NCI-H510A treated with DMSO at 0.1 percent for 48 hours (cell line): ENCODE measurements around the gene EGF.
"Not testable (repeated sequence)": the region's sequence is repeated elsewhere in the genome, so short reads cannot be mapped to it uniquely, and the experiment has no call there.

ENCODE experiments used
- DNase-seq: peaks from one replicate; lab custom pipeline; 2025; lab: John Stamatoyannopoulos, UW

Gene EGF

DNA sequence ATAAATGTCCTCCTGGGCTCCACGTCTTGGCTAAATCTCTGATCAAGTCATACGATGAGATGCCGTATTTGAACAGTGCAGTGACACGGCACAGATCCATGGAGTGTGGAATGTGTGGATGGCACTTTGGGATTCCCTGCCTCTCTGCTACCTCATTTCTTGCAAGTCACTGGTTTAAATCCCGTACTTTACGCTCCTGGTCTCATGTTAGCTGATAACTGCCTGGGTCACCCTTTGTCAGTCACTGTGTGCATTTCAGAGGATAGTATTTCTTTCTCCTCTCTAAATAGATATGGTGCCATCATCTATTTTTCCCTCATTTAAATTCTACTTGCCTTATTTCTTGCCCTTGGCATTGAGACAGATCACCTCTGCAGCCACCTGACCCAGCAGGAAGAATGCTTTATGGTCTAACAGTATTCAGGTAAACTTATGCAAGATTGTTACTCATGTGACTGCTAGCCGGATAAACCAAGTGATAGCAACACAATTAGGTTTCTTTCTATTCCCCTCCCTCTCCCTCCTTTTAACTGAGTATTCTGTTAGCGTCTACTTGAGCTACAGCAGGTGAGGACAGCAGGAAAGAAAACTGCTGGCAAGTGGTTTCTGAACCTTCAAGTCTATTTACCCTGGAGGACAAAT is 2.8 kb downstream of the EGF start:
- no peak for DNase-seq

GRCh38 chr4:109916027-109916409 is 3.3 kb downstream of the EGF start:
- DNase-seq: no peak

- DNase-seq: no peak
Measured at GRCh38 chr4:109921384-109921808, 8.7 kb downstream of the EGF start.

- no peak for DNase-seq
Measured at GRCh38 chr4:109925396-109925795, 12.7 kb downstream of the EGF start.

DNA sequence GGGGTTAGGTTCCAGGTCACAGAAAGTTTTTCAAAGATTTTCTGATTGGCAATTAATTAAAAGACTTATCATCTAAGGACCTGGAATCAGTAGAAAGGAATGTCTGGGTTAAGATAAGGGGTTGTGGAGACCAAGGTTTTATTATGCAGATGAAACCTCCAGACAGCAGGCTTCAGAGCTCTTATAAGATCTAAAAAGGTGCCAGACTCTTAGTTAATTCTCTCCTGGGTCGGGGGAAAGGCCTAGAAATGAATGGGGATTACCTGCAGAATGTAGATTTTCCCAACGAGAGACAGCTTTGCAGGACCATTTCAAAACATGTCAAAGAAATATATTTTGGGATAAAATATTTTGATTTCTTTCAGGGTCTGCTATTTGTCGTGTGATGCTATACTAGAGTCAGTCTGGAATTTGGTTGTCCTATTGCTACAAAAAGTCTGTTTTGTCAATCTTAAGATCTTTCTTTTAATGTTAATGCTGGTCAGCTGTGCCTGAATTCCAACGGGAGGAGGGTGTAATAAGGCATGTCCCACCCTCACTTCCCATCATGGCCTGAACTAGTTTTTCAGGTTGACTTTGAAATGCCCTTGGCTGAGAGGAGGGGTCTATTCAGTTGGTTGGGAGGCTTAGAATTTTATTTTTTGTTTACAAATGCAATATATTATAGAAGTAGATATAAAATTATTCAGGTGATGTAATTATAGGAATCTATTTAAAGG is 15.8 kb downstream of the EGF start:
- no peak for DNase-seq

DNA sequence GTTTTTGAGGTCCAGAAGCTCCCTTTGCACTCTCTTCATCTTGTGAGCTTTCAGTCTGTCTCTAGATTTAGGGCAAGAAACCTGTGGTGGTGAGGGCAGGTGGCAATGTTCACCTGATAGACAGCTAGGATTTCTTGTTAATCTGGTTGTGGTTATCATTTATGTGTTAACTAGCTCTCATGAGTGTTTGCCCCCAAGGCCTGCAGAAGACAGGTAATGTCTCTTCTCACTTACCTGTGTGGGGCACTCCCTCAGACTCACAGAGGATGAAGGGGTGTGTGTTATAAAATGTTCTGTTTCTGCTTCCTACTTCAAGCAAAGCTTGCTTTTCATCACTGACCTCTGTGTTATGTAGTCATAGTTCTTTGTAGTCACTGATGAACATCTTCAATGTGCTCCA is 17.8 kb downstream of the EGF start:
- DNase-seq: no peak

DNA sequence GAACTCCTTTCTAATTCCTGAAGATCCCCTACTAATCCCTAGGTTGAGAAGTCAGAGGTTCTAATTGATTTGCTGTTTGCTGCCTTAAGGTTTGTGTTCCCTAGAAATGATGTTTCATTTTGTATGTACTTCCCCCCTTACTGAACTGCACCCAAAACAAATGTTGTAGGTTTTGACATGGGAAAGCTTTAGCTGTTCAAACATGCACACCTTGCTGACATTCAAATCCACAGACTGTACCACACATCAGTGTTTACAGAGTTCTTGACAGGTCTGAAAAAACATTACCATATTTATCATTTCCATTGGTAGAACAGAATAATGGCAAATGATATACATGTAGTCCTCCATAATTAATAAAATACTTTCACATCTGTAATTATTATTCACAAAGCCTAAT is 18.2 kb downstream of the EGF start:
- DNase-seq: no peak

DNA sequence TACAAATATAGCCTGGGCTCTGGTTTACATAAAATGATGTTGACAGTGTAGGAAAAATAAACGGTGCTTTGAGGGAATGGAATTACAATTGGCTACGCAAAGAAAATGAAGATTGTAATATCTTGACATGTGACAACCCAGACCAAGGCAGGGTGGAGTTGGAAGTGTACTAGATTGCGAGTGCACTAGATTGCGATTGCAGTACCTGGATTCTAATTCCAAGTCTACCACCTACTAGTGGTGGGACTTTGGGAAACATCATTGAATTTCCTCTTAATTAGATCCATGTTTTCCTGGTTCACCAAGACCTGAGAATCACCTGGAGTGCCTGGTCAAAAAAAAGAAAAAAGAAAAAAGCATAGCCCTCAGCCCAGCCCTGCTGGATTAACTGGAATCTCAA is 18.6 kb downstream of the EGF start:
- no peak for DNase-seq

DNA sequence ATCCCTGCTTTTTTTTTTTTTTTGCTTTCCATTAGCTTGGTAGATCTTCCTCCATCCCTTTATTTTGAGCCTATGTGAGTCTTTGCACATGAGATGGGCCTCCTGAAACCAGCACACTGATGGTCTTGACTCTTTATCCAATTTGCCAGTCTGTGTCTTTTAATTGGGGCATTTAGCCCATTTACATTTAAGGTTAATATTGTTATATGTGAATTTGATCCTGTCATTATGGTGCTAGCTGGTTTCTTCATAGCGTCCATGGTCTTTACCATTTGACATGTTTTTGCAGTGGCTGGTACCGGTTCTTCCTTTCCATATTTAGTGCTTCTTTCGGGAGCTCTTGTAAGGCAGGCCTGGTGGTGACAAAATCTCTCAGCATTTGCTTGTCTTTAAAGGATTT is 24.7 kb downstream of the EGF start:
- DNase-seq: not testable (repeated sequence)

GRCh38 chr4:109939190-109939589 is 26.5 kb downstream of the EGF start:
- DNase-seq: no peak

DNA sequence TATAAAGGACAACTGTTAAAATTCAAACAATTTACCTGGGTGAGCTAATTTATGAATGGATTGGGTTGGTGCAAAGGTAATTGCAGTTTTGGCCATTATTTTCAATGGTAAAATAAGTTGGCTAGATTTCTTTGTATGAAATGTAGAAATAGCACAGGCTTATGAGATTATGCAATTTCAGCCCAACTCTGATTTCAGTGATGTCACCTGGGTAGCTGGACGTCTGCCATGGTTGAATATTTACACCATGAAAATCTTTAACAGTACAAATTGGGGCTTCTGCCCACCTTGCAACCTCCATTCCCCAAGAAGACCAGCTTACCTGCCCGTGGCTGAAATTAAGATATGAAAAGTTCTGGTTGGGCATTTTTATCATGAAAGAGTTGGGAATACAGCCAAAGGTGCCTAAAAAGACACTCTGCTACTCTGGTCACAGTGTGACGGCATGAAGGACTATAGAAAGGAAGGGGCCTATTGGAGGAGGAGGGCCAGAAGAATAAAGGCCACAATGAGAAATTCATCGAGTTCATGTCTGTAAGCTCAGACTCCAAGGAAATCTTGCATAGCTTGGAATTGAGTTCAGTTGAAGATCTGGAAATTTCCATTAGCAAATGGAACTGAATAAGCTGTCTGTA is 29.7 kb downstream of the EGF start:
- DNase-seq: no peak

DNA sequence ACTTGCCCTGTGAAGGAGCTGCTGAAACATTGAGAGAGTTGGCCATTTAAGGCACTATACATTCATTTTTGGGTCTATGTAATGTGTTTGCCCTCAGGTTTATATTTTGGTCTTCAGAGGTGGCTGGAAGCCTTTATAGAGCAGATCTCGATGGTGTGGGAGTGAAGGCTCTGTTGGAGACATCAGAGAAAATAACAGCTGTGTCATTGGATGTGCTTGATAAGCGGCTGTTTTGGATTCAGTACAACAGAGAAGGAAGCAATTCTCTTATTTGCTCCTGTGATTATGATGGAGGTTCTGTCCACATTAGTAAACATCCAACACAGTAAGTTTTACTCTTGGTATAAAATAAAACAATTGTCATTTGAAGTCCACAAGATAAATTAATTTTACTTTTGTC is 31.1 kb downstream of the EGF start:
- no peak for DNase-seq

DNA sequence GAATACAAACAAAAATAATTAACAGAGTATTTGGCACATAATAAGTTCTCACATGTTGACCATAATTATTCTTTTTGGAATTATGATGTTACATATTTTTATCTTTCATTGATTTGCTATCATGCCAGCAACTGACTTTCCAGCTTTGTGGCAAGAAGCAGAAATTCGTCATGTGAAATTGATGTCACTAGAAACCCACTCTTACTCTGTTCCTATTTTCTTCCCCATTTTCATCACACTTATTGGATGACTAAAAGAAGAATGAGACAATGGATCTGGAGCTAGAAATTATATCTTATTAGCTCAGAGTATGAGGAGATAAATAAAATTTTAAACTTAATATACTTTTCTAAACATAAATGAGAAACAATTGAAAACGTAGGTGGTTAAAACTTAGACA is 31.9 kb downstream of the EGF start:
- DNase-seq: no peak

- DNase-seq: no peak
Measured at GRCh38 chr4:109945056-109945455, 32.4 kb downstream of the EGF start.

DNA sequence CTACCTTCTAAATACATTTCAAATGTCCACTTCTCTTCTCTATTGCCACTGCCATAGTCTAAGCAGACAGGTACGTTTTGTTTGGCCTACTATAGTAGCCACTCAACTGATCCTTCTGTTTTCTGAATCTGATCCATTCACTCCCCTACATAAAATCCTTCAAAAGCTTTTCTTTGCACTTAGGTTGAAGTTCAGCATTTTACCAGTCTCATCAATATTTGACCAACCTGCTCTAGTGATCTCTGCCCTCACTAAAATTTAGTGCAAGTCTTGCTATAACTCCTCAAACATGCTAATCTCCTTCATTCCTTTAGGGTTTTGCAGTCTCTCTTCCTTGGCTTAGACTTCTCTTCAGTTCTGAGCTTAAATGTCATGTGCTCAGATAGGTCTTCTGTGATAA is 33.4 kb downstream of the EGF start:
- no peak for DNase-seq

- DNase-seq: no peak
Measured at GRCh38 chr4:109947457-109947856, 34.8 kb downstream of the EGF start.

GRCh38 chr4:109947918-109948317 is 35.2 kb downstream of the EGF start:
- no peak for DNase-seq

DNA sequence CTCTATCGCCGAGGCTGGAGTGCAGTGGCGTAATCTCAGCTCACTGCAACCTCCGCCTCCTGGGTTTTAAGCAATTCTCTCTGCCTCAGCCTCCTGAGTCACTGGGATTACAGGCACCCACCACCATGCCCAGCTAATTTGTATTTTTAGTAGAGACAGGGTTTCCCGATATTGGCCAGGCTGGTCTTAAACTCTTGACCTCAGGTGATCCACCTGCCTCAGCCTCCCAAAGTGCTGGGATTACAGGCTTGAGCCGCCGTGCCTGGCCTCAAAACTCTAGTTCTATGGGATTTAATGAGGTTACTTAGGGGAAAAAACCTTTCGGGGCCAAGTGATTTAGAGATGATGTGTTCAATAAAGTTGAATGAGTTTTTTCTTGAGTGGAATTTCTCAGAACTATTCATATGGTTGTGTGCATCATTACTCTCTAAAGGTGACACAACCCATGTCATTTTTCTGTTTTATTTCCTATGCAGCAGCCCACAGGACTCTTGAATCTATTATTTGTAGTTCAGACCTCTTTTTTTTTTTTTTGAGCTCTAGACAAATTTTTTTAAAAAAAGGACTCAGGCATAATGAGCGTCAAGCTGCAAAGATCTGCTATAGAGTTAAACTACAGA is 36.5 kb downstream of the EGF start:
- not testable (repeated sequence) for DNase-seq

- no peak for DNase-seq
Measured at GRCh38 chr4:109952612-109953011, 39.9 kb downstream of the EGF start.

GRCh38 chr4:109953556-109953955 is 40.9 kb downstream of the EGF start:
- no peak for DNase-seq

DNA sequence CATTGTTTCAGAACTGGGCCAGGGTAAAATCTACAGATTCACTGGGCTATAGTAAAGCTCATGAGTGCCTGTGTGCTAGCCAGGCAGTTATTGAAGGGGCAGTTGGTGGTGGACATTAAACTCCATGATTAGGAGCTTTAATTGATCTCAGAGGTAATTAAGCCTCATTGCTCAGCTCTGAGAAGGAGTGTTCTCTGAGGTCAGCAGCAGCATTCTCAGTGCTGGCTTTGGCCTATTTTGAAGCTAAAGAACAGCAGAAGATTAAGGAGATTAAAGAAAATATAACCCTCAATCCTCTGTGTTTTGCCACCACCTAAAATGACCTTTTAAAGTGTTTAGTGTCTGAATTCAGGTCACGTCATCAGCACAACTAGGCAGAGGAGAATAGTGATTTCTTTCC is 42.5 kb downstream of the EGF start:
- DNase-seq: no peak

DNA sequence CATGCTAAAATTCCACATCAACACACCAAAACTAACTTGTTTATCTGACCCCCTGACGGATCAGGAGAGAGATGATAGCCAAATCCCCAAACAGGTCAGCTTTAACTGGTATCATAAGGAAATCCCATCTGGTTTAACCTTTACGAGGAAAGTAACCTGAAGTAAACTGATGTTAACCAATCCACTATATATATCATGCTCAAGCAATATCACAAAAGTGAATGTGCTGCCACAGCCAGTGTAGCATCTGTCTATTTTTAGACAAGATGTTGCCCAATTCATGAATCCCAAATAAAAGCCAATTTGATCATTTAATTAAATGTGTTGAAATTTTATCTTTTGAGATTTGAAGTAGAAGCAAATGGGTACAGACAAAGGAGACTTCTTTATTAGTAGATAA is 44.5 kb downstream of the EGF start:
- no peak for DNase-seq

DNA sequence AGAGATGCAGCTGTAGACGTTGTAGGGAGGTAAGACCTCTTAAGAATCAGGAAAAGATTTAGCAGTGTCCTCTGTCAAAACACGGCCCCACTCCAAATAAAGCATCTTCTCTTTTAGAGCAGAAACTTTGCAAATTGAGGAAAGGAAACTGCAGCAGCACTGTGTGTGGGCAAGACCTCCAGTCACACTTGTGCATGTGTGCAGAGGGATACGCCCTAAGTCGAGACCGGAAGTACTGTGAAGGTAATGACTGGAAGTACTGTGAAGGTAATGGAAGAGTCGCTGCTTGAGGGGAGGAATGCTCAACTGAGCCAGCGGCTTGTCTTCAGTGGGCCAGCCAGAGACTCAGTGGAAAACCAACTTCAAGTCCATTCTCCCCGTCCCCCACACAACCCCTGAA is 46.5 kb downstream of the EGF start:
- DNase-seq: no peak
